Ishikawa (cell line): ENCODE results near the gene THAP10.

ENCODE experiments used
- CEBPB ChIP-seq: IDR thresholded peaks from 2 replicates; pipeline ENCODE4 v1.6.1; 2012
- CREB1 ChIP-seq: IDR thresholded peaks from 2 replicates; pipeline ENCODE4 v1.6.1; 2012; ENCODE audit warnings: low read depth
- EGR1 ChIP-seq: IDR thresholded peaks from 2 replicates; pipeline ENCODE4 v1.6.1; 2012
- EP300 ChIP-seq: IDR thresholded peaks from 2 replicates; pipeline ENCODE4 v1.6.1; 2012; ENCODE audit warnings: borderline replicate concordance
- FOXM1 ChIP-seq: IDR thresholded peaks from 2 replicates; pipeline ENCODE4 v1.6.1; 2012; ENCODE audit warnings: low read depth, borderline replicate concordance
- MAX ChIP-seq: IDR thresholded peaks from 2 replicates; pipeline ENCODE4 v1.6.1; 2012
- NFIC ChIP-seq: IDR thresholded peaks from 2 replicates; pipeline ENCODE4 v1.6.1; 2012
- RAD21 ChIP-seq: IDR thresholded peaks from 2 replicates; pipeline ENCODE4 v1.6.1; 2012; ENCODE audit warnings: low read depth
- REST ChIP-seq: IDR thresholded peaks from 2 replicates; pipeline ENCODE4 v1.6.1; 2012; ENCODE audit warnings: low read depth, mild to moderate bottlenecking
- TAF1 ChIP-seq: IDR thresholded peaks from 2 replicates; pipeline ENCODE4 v1.6.1; 2012; ENCODE audit warnings: low read depth, mild to moderate bottlenecking
- TCF12 ChIP-seq: IDR thresholded peaks from 2 replicates; pipeline ENCODE4 v1.6.1; 2012; ENCODE audit warnings: low read depth
- TEAD4 ChIP-seq: IDR thresholded peaks from 2 replicates; pipeline ENCODE4 v1.6.1; 2012
- USF1 ChIP-seq: IDR thresholded peaks from 2 replicates; pipeline ENCODE4 v1.6.1; 2012
- YY1 ChIP-seq: IDR thresholded peaks from 2 replicates; pipeline ENCODE4 v1.6.1; 2012; ENCODE audit warnings: low read depth
- ZBTB7A ChIP-seq: IDR thresholded peaks from 2 replicates; pipeline ENCODE4 v1.6.1; 2012; ENCODE audit warnings: low read depth

The THAP10 gene

GRCh38 chr15:70870051-70870450 is 22.2 kb downstream of the THAP10 start:
- TF ChIP-seq CEBPB (no peak), USF1 (no peak), TCF12 (no peak), EGR1 (no peak), YY1 (no peak), REST (no peak), FOXM1 (no peak), RAD21 (no peak), TAF1 (no peak), ZBTB7A (no peak), CREB1 (no peak)

- TF ChIP-seq TCF12 (no peak), NFIC (no peak), CREB1 (no peak), MAX (no peak), RAD21 (no peak), CEBPB (no peak), TEAD4 (no peak), ZBTB7A (no peak), EP300 (no peak), TAF1 (no peak), YY1 (no peak), REST (no peak), USF1 (no peak), EGR1 (no peak), FOXM1 (no peak)
Measured at GRCh38 chr15:70869346-70869745, 22.9 kb downstream of the THAP10 start.

- TF ChIP-seq TAF1 (no peak), CEBPB (no peak), CREB1 (no peak), FOXM1 (no peak), NFIC (no peak), REST (no peak), ZBTB7A (no peak), RAD21 (no peak), TCF12 (no peak), EGR1 (no peak), TEAD4 (no peak), USF1 (no peak), EP300 (no peak), YY1 (no peak), MAX (no peak)
Measured at GRCh38 chr15:70867911-70868467, 24.2 kb downstream of the THAP10 start.

- TF ChIP-seq REST (no peak), FOXM1 (no peak), MAX (no peak), RAD21 (no peak), YY1 (no peak), NFIC (no peak), EP300 (no peak), CREB1 (no peak), TAF1 (no peak), ZBTB7A (no peak), CEBPB (no peak), USF1 (no peak), EGR1 (no peak), TCF12 (no peak), TEAD4 (no peak)
Measured at GRCh38 chr15:70866982-70867641, 25.1 kb downstream of the THAP10 start.
